ENCODE measurements around the gene CCT5.

Gene CCT5

DNA sequence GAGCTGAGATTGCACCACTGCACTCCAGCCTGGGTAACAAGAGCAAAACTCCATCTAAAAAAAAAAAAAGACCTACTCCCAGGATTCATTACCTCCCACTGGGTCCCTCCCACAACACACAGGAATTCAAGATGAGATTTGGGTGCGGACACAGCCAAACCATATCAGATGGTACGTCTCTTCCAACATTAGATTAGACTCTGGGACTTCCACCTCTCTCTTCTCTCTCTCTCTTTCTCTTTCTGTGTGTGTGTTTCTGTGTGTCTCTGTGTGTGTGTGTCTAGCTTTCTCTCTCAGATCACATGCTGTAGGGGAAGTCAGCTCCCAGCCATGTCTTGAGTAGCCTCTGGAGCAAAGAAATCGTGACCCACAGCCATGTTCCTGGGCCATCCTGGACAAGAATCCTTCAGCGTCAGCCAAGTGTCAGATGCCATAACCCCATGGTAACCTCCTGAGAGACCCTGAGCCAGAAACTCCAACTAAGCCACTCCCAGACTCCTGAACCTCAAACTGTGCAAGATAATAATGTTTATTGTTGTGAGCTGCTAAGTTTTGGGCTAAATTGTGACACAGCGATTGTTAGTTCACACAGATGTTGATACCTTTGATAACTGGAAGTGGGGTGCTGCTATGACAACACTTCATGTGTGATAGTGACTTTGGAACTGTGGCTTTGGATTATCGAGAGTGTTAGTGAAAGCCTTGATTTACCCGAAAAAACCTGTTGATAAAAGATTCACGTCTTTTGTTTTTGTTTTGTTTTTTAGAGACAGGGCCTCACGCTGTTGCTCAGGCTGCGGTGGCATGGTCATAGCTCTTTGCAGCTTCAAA lies 61.7 kb downstream of the CCT5 start:
- DNase-seq (ENCODE audit: low spot score) (no peak), ATAC-seq (ENCODE audit: low read depth) (no peak)
- TF ChIP-seq, protein P1, sequence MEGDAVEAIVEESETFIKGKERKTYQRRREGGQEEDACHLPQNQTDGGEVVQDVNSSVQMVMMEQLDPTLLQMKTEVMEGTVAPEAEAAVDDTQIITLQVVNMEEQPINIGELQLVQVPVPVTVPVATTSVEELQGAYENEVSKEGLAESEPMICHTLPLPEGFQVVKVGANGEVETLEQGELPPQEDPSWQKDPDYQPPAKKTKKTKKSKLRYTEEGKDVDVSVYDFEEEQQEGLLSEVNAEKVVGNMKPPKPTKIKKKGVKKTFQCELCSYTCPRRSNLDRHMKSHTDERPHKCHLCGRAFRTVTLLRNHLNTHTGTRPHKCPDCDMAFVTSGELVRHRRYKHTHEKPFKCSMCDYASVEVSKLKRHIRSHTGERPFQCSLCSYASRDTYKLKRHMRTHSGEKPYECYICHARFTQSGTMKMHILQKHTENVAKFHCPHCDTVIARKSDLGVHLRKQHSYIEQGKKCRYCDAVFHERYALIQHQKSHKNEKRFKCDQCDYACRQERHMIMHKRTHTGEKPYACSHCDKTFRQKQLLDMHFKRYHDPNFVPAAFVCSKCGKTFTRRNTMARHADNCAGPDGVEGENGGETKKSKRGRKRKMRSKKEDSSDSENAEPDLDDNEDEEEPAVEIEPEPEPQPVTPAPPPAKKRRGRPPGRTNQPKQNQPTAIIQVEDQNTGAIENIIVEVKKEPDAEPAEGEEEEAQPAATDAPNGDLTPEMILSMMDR (IDR thresholded peaks at IDR 0.05; ENCODE audit: poor library complexity, severe bottlenecking), result no peak
- peaks cover 22% of the 10 kb centered on the region for H3K4me1 ChIP-seq (ENCODE audit: insufficient read depth, poor library complexity, severe bottlenecking)
- H3K9me3 ChIP-seq (ENCODE audit: severe bottlenecking), result no peaks in the 10 kb centered on the region
- no peaks in the 10 kb centered on the region for H3K36me3 ChIP-seq (ENCODE audit: low read depth)
- peak overlapping the region; percentile 87 for H3K27ac ChIP-seq (ENCODE audit: poor library complexity, severe bottlenecking)
- H3K4me3 ChIP-seq (ENCODE audit: severe bottlenecking), result no peak overlapping the region
- H3K27me3 ChIP-seq (ENCODE audit: insufficient read depth, poor library complexity, severe bottlenecking), result no peaks in the 10 kb centered on the region

GRCh38 chr5:10315201-10315600 lies 65.1 kb downstream of the CCT5 start:
- TF ChIP-seq, protein P1 (IDR thresholded peaks at IDR 0.05; ENCODE audit: poor library complexity, severe bottlenecking), result no peak
- Histone ChIP-seq H3K36me3 (ENCODE audit: low read depth) (no peaks in the 10 kb centered on the region), H3K9me3 (ENCODE audit: severe bottlenecking) (no peaks in the 10 kb centered on the region), H3K4me3 (ENCODE audit: severe bottlenecking) (no peak overlapping the region), H3K27ac (ENCODE audit: poor library complexity, severe bottlenecking) (no peak overlapping the region), H3K27me3 (ENCODE audit: insufficient read depth, poor library complexity, severe bottlenecking) (no peaks in the 10 kb centered on the region), H3K4me1 (ENCODE audit: insufficient read depth, poor library complexity, severe bottlenecking) (peaks cover 9% of the 10 kb centered on the region)
- DNase-seq (ENCODE audit: low spot score) (no peak), ATAC-seq (ENCODE audit: low read depth) (no peak)
